SJSA1 (cell line): ENCODE measurements around the gene MBP. TPM values are rescaled to one million over a fixed set of nuclear protein-coding genes. Genes with fewer than 3 reads are reported as not detected.

Experiments used
- DNase-seq, 2 experiments: peaks; one replicate each; pipeline ENCODE4 v3.0.0-alpha.2; 2015 to 2020; ENCODE audit warnings: low spot score in 2 of 2, low read depth in 1 of 2
- H3K27ac ChIP-seq: fragments of 250-450 bp; sonication (Bioruptor Pico); 2 replicates; pipeline ENCODE4 v1.5.1; 2020; ENCODE audit warnings: mild to moderate bottlenecking, moderate library complexity
- H3K27me3 ChIP-seq: fragments of 250-450 bp; sonication (Bioruptor Pico); replicated peaks from 2 replicates; pipeline ENCODE4 v1.5.1; 2020; ENCODE audit warnings: mild to moderate bottlenecking, moderate library complexity
- H3K36me3 ChIP-seq: fragments of 250-450 bp; sonication (Bioruptor Pico); 2 replicates; pipeline ENCODE4 v1.5.1; 2020; ENCODE audit warnings: mild to moderate bottlenecking
- H3K4me1 ChIP-seq: fragments of 250-450 bp; sonication (Bioruptor Pico); replicated peaks from 2 replicates; pipeline ENCODE4 v1.6.1; 2021; ENCODE audit warnings: mild to moderate bottlenecking
- H3K4me3 ChIP-seq: fragments of 250-450 bp; sonication (Bioruptor Pico); 2 replicates; pipeline ENCODE4 v1.5.1; 2020; ENCODE audit warnings: mild to moderate bottlenecking
- H3K9me3 ChIP-seq: fragments of 250-450 bp; sonication (Bioruptor Pico); replicated peaks from 2 replicates; pipeline ENCODE4 v1.5.1; 2020; ENCODE audit warnings: mild to moderate bottlenecking
- total RNA-seq: library from RNA; depleted of rRNA; stranded (reverse); fragments of >200 nt; shearing (Covaris generic); gene quantifications from 2 replicates; pipeline ENCODE4 v1.2.3, GENCODE V29; 2014

MBP gene
- total RNA-seq, 1 experiment from 2014 or later: not detected

DNA sequence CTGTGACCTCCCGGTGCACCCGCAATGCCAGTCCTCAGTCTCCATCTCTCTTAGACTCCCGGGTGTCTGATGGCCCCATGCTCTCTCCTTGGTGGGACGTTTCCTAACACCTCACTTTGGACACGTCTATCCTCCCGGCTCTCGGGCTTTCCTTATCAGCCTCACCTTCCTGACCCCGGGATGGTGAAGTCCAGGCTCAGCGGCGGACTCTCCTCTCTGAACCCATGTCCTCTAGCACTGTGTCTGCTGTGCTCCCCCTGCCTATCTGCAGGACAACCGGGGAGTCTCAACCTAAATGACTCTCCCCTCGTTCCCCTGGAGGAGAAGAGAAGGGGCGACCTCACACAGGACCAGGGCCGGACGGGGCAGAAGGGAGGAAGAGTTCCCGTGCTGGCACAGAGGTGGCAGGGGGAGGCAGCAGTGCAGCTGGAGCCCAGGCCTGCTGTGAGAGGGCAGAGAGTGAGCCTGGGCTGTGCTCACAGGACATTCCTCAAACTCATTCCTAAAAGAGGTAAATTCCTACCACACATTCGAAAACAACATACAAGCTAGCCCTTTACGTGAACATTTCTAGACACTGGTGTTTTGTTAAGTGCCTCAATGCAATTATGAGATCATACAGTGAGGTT is 41.9 kb downstream of the MBP start:
- Histone ChIP-seq H3K4me3 (no peak overlapping the region), H3K4me1 (no peaks in the 10 kb centered on the region), H3K9me3 (no peaks in the 10 kb centered on the region)

DNA sequence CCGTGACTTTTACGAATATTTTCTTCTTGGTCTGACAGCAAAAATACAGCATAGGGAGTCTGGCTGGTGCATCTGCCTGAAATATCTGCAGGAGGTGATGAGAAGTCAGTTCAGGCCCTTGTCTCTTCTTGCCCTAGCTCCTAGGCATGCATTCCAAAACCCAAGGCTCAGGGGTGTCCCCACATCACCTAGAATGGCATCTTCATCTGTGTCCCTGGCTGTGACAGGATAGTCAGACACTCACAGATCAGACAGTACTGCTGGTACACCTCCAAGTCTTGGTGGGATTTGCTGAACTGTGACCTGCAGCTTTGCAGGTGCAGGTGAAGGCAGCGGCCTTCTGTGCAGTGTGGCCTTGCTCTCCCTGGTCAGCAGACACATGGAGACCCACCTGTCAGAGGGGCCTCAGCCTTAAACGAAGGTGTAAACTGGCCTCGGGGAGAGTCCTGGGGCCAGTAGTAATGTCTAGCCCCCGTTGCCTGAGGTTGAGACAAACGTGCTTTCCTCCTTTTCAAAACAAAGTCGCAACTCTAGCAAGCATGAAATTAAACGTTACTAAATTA is 42.8 kb downstream of the MBP start:
- Histone ChIP-seq H3K9me3 (no peaks in the 10 kb centered on the region), H3K27ac (no peak overlapping the region), H3K27me3 (no peaks in the 10 kb centered on the region), H3K4me1 (peaks cover under 1% of the 10 kb centered on the region; the same call in 1 of the 2 replicates), H3K4me3 (no peak overlapping the region), H3K36me3 (no peaks in the 10 kb centered on the region)
- no peak for DNase-seq

More for the DNA sequence above, 41.9 kb downstream of the MBP start:
- DNase-seq: no peak
- no peaks in the 10 kb centered on the region for H3K36me3 ChIP-seq
- no peak overlapping the region for H3K27ac ChIP-seq
- no peaks in the 10 kb centered on the region for H3K27me3 ChIP-seq

DNA sequence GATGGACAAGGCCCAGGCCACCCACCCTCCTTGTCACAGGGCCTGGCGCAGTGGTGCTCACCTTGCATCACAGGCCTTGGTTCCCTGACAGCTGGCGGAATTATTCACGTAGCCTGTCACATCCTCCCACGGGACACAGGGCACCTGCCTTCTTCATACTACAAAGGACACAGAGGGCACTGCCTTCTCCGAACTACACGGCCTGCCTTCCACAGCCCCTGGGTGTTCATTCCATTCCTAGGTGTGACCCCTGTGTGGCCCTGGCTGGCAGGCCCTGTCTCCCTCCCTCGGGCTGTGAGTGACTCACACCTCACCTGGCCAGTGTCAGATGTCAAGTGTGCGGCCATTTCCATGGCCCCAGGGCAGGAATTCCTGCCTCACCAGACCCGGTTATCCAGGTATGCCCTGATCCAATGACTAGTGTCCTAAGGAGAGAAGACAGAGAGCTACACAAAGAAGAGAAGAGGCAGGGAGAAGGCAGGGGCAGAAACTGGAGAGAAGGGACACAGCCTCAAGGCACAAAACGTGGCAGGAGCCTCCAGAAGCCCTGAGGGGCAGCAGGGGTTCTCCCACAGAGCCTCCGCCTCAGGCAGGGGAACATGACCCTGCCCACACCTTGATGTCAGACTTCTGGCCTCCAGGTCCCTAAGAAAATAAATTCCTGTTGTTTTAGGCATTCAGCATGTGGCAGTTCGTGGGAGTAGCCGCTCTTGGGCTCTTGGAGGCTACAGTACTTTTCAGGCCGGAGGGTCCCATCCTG is 43.4 kb downstream of the MBP start:
- no peak overlapping the region for H3K4me3 ChIP-seq
- H3K36me3 ChIP-seq: no peaks in the 10 kb centered on the region
- peaks cover 7% of the 10 kb centered on the region; the same call in 1 of the 2 replicates for H3K4me1 ChIP-seq
- no peaks in the 10 kb centered on the region for H3K27me3 ChIP-seq
- no peak overlapping the region for H3K27ac ChIP-seq
- no peaks in the 10 kb centered on the region for H3K9me3 ChIP-seq
- DNase-seq: no peak

DNA sequence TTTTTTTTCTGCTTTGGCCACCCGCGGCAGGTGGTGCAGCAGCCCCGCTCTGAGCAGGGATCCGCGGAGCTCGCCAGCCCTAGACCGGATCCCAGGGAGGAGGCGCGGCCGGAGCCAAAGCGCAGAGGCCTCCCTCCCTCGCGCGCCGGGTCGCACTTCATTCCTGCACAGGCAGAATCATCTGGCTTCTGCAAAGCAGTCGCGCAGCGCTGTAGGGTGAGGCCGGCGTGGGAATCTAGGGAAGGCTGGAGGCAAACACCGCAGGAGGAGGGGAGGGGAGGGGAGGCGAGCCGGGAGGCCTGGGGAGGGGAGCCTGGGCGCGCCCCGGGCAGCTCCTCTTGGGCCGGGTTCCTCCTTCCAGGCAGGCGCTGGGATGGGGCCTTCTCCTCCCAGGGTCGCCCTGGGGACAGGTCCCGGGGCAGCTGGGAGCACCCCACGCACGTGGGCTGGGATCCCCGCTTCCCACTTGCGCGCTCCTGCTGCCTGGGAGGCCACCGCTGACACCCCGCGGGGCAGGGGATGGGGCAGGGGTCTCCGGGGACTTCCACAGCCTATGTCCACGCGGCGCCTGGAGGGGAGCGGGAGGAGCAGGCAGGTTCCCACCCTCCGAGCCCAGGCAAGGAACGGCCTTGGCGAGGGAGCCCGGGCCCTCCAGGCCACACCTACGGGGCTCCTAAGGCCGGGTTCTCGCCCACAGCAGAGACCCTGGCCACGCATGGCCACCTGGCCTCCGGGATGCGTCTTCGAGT is 45.0 kb downstream of the MBP start:
- no peak overlapping the region for H3K27ac ChIP-seq
- peaks cover 10% of the 10 kb centered on the region; the same call in 1 of the 2 replicates for H3K4me1 ChIP-seq
- no peaks in the 10 kb centered on the region for H3K9me3 ChIP-seq
- DNase-seq: no peak
- no peak overlapping the region for H3K4me3 ChIP-seq
- no peaks in the 10 kb centered on the region for H3K27me3 ChIP-seq
- H3K36me3 ChIP-seq: no peaks in the 10 kb centered on the region

DNA sequence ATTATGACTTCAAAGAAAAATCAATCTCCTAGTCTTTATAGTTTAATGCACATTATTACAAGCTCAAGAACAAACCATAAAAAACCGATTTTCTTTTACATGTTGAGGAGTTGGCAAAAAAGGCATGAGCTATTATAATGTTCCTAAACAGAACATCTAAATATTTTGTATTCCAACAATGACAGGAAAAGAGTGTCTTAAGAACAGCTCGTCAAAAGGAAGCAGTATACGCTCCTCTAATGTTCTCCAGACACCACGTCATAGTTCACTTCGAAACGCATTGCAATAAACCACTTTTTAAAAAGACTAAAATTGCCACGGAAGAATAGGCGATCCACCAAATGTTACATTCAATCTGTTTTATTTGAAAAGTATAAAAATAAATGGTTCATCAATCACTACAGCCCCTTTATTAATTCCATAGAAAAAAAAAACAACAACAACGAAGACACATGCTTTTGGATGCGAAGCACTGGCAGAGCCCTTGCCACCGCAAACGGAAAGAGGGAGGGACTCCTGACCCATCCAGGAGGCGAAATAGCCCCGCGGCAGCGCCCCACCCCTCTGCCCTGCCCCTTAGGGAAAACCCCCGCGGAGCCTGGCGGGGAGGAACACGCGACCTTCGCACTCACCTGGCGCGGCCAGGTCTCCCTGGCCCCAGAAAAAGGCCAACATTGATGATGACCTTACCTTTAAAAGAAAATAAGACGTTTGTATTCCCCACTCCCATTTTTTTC is 45.8 kb downstream of the MBP start:
- Histone ChIP-seq H3K9me3 (no peaks in the 10 kb centered on the region), H3K4me1 (peaks cover 10% of the 10 kb centered on the region; the same call in 1 of the 2 replicates), H3K36me3 (no peaks in the 10 kb centered on the region), H3K4me3 (no peak overlapping the region), H3K27me3 (no peaks in the 10 kb centered on the region), H3K27ac (no peak overlapping the region)
- no peak for DNase-seq

DNA sequence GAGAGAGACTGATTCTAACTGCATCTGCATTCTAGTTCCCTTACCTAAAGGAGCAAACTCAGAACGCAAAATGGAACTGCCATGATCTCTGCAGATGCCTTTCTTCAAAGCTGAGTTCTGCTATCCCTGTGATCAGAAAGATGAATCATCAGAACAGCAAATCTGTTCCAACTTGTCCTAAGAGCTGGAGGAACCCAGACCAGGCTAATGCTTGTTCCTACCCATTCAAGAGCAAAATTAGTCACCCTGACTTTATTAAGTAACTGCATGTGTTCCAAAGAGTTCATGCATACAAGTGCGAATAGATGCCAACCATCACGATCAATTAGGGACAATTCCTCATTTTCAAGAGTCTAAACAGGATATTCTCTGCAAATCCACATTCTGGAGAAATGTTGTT is 46.5 kb downstream of the MBP start:
- Histone ChIP-seq H3K9me3 (no peaks in the 10 kb centered on the region), H3K27ac (no peak overlapping the region), H3K27me3 (no peaks in the 10 kb centered on the region), H3K4me1 (peaks cover 13% of the 10 kb centered on the region), H3K4me3 (no peak overlapping the region), H3K36me3 (no peaks in the 10 kb centered on the region)
- DNase-seq: no peak

DNA sequence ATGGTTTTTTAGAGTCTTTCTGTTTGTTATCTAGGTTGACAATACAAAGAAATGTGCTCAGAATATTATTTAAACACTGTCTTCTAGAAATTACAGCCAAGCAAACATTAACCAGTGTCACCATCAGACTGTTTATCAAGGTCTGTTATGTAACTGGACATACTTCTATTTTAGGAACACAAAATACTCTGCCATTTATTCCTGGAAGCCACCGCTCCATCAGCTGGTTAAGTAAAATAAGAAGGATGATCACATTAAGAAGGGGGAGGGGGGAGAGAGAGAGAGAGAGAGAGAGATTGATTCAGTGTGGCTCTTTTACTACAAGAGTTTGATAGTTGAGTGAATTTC is 47.9 kb downstream of the MBP start:
- no peak for DNase-seq
- Histone ChIP-seq H3K4me1 (peaks cover 18% of the 10 kb centered on the region), H3K27ac (no peak overlapping the region)

DNA sequence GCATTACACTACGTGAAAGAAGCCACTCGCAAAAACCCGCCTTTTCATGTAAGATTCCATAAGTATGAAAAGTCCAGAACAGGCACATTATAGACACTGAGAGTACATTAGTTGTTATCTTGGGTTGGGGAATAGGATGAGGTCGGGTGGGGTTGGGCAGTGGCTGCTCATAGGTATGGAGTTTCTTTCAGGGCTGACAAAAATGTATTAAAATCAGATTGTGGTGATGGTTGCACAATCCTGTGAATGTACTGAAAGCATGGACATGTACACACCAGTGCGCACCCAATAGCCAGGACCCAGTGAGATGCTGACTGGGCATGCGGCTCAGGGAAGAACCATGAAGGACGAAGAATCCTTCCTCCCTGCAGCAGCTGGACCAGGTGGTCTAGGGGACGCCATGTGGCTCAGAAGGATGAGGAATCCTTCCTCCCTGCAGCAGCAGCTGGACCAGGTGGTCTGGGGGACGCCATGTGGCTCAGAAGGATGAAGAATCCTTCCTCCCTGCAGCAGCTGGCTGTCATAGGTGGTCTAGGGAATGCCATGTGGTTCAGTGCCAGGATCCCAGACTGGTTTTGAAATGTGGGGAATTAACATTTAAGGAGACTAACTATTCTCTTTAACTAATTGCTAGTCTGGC is 50.1 kb downstream of the MBP start:
- H3K9me3 ChIP-seq: no peaks in the 10 kb centered on the region

More for the DNA sequence above, 47.9 kb downstream of the MBP start:
- no peaks in the 10 kb centered on the region for H3K36me3 ChIP-seq
- H3K4me3 ChIP-seq: no peak overlapping the region
- no peaks in the 10 kb centered on the region for H3K9me3 ChIP-seq
- no peaks in the 10 kb centered on the region for H3K27me3 ChIP-seq

DNA sequence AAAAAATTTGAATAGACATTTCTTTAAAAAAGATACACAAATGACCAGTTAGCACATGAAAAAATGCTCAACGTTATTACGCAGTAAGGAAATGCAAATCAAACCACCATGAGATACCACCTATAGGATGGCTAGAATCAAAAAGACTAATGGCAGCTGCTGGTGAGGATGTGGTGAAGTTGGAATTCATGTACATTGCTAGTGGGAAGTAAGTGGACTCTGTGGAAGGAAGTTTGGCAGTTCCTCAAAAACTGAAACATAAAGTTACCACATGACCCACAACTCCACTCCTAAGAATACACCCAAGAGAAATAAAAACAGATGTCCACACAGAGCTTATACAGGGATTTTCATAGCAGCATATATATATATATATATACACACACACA is 51.2 kb downstream of the MBP start:
- Histone ChIP-seq H3K9me3 (no peaks in the 10 kb centered on the region), H3K36me3 (no peaks in the 10 kb centered on the region), H3K27ac (no peak overlapping the region), H3K4me3 (no peak overlapping the region), H3K4me1 (peaks cover 33% of the 10 kb centered on the region), H3K27me3 (no peaks in the 10 kb centered on the region)
- no peak for DNase-seq

More for the DNA sequence above, 50.1 kb downstream of the MBP start:
- Histone ChIP-seq H3K4me1 (peaks cover 33% of the 10 kb centered on the region), H3K36me3 (no peaks in the 10 kb centered on the region), H3K27ac (no peak overlapping the region), H3K4me3 (no peak overlapping the region), H3K27me3 (no peaks in the 10 kb centered on the region)
- no peak for DNase-seq

DNA sequence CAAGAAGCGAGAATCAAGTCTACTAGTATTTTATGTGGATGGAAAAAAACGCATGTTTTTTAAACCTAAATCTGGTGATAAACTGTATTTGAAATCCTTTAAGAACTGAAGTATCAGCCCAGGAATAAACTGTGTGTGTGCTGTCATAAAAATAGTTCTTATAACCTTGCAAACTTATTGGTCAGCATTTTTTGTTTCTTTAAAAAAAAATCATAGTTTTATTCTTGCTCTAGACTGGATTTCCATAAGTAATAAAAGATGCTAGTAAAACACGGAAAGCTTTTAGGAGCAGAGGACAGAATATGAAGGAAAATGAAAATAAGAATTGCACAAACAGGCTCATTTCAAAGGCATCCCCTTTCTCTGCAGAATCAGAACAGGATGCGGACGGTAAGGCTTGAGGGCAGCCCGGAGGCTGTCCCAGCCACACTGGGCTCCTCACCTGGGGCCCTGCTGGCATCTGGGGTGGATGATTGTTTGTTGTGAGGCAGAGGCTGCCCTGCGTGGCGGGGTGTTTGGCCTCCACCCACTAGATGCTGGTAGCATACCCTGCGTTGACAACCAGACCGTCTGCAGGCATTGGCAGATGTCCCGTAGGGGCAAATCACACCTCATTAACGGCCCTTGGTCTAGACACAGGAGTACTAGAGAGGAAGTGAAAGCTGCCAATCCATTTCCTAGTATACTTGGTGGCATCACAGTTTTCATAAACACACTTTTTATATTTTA is 52.5 kb downstream of the MBP start:
- Histone ChIP-seq H3K4me1 (peaks cover 33% of the 10 kb centered on the region), H3K27me3 (no peaks in the 10 kb centered on the region), H3K36me3 (no peaks in the 10 kb centered on the region), H3K27ac (no peak overlapping the region), H3K9me3 (no peaks in the 10 kb centered on the region), H3K4me3 (no peak overlapping the region)
- DNase-seq: no peak

DNA sequence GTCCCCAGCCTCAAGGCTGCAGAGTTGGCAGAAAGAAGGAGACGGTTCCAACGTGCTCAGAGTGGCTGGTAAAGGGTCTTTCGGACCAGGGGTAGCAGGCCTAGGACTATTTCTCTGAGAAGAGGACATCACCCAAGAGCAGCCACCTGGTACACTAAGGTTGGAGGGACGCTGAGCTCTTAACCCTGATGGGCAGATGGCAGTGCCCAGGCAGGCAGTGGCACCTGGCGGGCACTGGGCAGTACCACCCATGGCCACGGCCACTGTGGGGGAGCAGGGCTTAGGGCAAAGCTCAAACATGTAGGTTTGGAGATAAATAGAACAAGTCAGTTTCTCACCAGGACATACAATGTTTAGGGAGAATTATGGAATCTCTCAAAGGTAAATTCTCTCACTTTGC is 53.5 kb downstream of the MBP start:
- no peaks in the 10 kb centered on the region for H3K36me3 ChIP-seq
- no peak for DNase-seq
- H3K4me3 ChIP-seq: no peak overlapping the region
- no peaks in the 10 kb centered on the region for H3K9me3 ChIP-seq
- peaks cover 26% of the 10 kb centered on the region for H3K4me1 ChIP-seq
- H3K27ac ChIP-seq: no peak overlapping the region
- H3K27me3 ChIP-seq: no peaks in the 10 kb centered on the region

DNA sequence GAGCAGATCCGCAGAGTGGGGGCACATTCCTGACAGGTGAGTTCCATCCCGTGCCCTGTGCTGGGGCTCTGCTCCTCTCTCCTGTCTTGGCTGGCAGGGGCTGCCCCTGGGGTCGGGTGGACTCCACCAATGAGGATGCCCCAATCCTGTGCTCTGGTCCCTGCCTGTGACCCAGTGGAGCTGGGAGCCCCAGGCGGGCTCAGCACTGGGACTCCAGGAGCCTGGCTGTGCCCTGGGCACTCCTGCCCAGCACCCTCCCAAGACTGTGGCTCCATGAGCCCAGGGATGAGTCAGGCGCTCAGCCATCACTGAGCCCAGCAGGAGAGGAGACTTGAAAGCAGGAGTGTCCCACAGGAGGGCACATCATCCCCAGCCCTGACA is 53.9 kb downstream of the MBP start:
- Histone ChIP-seq H3K27me3 (no peaks in the 10 kb centered on the region), H3K9me3 (no peaks in the 10 kb centered on the region), H3K4me1 (peaks cover 23% of the 10 kb centered on the region), H3K27ac (no peak overlapping the region), H3K36me3 (no peaks in the 10 kb centered on the region), H3K4me3 (no peak overlapping the region)
- DNase-seq: no peak
